ENCODE results near the gene RNF144B. TPM values are rescaled to one million over a fixed set of nuclear protein-coding genes. Genes with fewer than 3 reads are reported as not detected.

Gene RNF144B
- 0.97 and 2.6 TPM in 2 replicates for total RNA-seq

DNA sequence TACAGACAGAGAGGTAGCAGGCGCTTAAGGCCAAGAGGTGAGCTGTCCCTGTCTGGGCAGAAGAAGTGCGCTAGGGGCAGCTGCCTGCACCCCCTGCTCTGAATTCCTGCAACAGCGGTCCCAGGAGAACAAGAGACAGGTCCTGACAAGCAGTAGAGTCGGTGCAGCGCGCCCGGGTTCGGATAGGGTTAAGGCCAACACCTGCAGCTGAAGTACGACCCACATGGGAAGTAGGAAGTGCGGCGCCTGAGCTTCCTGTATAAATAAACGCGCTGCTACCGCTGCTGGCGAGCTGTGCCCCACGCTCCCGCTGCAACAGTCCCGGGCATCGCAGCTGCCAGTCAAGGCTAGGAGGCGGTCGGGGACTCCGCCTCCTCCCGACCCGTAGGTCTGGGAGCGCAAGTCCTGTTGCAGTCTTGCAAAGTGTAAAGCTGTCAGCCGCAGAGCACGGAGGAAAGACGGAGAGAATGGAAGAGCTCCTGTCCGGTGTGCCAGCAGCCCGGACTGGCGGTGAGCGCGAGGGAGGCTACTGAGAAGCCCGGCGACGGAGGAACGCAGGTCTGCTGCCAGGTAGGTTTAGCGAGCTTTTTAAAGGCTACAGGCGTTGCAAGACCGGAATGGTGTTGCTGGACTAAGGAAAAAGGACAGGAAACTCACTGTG is at the start of gene RNF144B:
Gene RNF144B, plus strand, starts transcription at position 290 of the 661 bp plus-strand sequence. CDS start 12,185 bp downstream, outside the sequence.
- TF ChIP-seq, protein P1, sequence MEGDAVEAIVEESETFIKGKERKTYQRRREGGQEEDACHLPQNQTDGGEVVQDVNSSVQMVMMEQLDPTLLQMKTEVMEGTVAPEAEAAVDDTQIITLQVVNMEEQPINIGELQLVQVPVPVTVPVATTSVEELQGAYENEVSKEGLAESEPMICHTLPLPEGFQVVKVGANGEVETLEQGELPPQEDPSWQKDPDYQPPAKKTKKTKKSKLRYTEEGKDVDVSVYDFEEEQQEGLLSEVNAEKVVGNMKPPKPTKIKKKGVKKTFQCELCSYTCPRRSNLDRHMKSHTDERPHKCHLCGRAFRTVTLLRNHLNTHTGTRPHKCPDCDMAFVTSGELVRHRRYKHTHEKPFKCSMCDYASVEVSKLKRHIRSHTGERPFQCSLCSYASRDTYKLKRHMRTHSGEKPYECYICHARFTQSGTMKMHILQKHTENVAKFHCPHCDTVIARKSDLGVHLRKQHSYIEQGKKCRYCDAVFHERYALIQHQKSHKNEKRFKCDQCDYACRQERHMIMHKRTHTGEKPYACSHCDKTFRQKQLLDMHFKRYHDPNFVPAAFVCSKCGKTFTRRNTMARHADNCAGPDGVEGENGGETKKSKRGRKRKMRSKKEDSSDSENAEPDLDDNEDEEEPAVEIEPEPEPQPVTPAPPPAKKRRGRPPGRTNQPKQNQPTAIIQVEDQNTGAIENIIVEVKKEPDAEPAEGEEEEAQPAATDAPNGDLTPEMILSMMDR (IDR thresholded peaks at IDR 0.05; ENCODE audit: insufficient read depth, low read depth, low read length) = no peak
- H3K4me3 ChIP-seq (ENCODE audit: low read depth, low read length) = peak within 1 kb of the TSS; percentile 53
- peak; percentile 34 for DNase-seq (ENCODE audit: low read depth)

DNA sequence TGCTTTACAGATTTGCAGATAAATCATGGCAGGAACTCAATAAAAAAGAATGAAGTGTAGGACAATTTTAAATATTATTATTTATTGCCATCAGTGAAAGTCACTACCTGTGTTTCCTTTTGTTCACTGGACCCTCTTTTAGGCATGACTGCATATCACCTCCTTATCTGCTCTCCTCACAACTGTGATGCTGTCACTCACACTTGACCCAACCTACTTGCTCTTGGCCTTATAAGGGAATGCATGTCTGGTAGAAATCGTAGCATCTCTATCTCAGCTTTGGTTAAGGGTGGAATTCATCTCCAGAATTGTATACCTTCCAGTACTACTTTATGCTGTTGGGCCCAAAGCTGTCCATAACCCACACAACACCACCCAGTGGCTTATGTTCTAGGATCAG is 47.6 kb upstream of the RNF144B start:
- TF ChIP-seq, protein P1 (IDR thresholded peaks at IDR 0.05; ENCODE audit: insufficient read depth, low read depth, low read length) = no peak
- DNase-seq (ENCODE audit: low read depth) = no peak
- no peak overlapping the region for H3K4me3 ChIP-seq (ENCODE audit: low read depth, low read length)

DNA sequence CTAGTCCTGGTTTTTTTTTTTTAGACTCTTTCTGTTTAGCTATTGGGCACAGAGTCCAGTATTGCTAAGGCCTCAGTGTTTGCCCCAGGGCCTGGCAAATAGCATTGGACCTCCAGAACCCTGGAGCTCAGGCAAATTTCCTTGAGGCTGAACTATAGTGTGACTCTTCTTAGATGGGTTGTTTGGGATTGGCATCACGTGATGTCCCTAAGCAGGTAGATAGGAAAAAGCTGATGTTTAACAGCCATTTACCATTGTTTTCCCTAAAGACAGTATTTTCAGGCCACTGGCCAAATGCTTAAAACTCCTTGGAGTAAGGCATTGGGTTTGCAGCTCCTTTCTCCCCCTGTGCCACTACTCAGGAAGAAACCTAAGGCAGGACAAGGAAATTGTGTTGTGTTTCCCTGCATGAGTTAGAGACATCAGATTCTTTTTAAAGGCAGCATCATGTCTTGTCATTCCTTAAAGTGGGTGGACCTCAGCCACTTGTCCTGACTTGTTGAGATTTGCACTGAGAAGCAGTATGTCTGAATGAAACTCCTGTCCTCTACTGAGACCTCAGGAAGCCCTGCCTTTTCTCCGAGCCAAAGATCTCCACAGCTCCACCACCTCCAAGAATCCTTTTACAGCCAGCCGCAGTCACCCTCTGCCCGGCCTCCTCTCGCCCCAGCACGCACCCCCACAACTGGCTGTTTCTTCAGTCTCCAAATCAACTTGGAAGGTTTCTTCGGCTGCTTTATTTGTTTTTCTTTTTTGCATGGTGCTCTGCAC is 46.2 kb upstream of the RNF144B start:
- no peak for DNase-seq (ENCODE audit: low read depth)
- TF ChIP-seq, protein P1 (IDR thresholded peaks at IDR 0.05; ENCODE audit: insufficient read depth, low read depth, low read length) = no peak

DNA sequence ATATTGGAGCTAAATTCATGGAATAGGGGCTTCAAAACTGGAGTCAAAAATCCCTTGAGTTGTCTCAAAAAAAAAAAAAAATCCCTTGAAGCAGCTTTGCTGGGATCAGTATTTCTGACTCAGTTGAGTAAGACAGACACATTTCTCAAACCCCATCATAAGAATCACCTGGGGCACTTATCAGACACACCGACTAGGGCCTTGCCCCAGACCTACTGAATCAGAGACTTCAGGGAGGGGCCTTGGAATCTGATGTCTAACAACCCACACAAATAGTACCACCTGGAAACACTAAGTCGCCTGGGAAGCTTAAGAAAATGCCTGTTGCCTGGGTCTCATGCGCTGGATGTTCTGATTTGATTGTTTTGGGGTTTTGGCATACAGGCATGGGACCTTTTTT is 44.9 kb upstream of the RNF144B start:
- TF ChIP-seq, protein P1 (IDR thresholded peaks at IDR 0.05; ENCODE audit: insufficient read depth, low read depth, low read length) = no peak
- no peak overlapping the region for H3K4me3 ChIP-seq (ENCODE audit: low read depth, low read length)
- DNase-seq (ENCODE audit: low read depth) = no peak

More for the DNA sequence above, 46.2 kb upstream of the RNF144B start:
- H3K4me3 ChIP-seq (ENCODE audit: low read depth, low read length) = no peak overlapping the region

DNA sequence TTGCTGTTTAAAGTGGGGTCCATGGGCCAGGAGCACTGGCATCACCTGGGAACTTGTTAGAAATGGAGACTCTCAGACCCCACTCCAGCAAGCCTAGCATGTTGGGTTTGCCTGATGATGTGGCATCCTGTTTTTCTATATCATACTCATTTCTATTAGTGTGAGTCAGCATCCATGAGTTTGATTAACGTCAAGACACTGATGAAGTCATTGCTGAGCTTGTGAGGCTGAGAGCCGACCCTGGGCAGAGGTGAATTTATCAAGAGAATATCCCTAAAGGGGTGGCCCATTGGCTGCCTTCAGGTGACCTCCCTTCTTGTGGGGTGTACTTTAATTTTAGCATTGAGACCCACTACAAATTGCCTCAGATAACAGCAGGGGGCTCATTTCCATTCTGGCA is 43.4 kb upstream of the RNF144B start:
- H3K4me3 ChIP-seq (ENCODE audit: low read depth, low read length) = no peak overlapping the region
- DNase-seq (ENCODE audit: low read depth) = peak; percentile 13
- TF ChIP-seq, protein P1 (IDR thresholded peaks at IDR 0.05; ENCODE audit: insufficient read depth, low read depth, low read length) = no peak

DNA sequence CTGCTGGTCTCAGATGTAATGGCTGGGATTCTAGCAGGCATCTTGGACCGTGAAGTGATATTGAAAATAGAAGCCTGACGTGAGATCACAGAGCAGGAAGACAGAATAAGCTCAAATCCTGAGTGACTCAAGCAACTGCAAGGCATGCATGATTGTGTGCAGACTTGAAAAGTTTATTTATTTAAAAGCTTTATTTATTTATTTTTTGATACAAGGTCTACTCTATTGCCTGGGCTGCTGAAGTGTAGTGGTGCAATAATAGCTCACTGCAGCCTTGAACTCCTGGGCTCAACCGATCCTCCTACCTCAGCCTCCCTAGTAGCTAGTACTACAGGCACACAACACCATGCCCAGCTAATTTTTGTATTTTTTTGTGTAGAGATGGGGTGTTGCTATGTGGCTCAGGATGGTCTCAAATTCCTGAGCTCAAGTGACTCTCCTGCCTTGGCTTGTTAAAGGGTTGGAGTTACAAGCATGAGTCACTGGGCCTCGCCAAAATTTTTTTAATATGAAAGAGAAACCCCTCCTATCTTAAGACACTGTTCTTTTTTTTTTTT is 40.1 kb upstream of the RNF144B start:
- H3K4me3 ChIP-seq (ENCODE audit: low read depth, low read length) = no peak overlapping the region
- no peak for DNase-seq (ENCODE audit: low read depth)
- TF ChIP-seq, protein P1 (IDR thresholded peaks at IDR 0.05; ENCODE audit: insufficient read depth, low read depth, low read length) = no peak
